Fibroblast of peridontal ligament (primary cell): ENCODE measurements around the gene FAM171A1.
A peak's percentile ranks its signal among the peaks of the same experiment; 100 is the strongest.

ENCODE experiments used
- DNase-seq: peaks from one replicate; pipeline ENCODE4 v3.0.0-alpha.2; 2010; ENCODE audit errors: extremely low read depth

The FAM171A1 gene

GRCh38 chr10:15244635-15245197, 126.4 kb downstream of the FAM171A1 start:
- no peak for DNase-seq

- no peak for DNase-seq
Measured at GRCh38 chr10:15242261-15242840, 128.7 kb downstream of the FAM171A1 start.

DNA sequence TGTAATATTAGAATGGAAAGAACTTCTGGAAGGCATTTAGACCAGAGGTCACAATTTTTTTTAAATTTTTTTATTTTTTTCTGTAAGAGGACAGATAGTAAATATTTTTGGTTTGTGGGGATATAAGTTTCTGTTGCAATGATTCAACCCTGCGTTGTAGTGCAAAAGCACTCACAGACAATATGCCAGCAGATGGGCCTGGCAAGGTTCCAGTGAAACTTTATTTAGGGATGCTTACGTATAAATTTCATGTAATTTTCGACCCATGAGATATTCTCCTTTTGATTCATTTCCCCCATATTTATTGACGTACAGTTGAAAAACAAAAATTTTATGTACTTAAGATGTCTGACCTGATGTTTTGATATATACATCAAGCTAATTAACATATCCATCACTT, 129.8 kb downstream of the FAM171A1 start:
- DNase-seq, result no peak

GRCh38 chr10:15238555-15239335, 132.3 kb downstream of the FAM171A1 start:
- peak; percentile 54 for DNase-seq

DNA sequence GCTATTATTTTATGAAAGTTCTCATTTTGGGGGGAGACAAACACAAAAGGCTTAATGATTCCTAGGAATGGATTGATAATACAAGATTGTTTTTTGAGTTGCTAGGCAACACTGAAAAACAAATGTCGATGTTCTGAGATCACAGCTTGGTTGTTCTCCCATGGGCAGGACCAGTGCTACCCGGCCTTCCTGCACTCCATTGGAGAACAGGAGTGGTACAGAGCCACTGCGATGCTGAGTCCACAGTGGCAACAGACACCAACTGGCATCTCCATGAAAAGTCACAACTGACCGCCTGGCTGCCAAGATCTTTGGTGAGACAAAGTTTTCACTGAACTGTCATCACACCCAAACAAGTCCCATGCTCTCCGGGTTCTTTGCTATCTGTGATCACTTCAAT, 133.7 kb downstream of the FAM171A1 start:
- peak; percentile 82 for DNase-seq

GRCh38 chr10:15236340-15236739, 134.7 kb downstream of the FAM171A1 start:
- DNase-seq, result no peak

- DNase-seq, result no peak
Measured at GRCh38 chr10:15232279-15232678, 138.8 kb downstream of the FAM171A1 start.

DNA sequence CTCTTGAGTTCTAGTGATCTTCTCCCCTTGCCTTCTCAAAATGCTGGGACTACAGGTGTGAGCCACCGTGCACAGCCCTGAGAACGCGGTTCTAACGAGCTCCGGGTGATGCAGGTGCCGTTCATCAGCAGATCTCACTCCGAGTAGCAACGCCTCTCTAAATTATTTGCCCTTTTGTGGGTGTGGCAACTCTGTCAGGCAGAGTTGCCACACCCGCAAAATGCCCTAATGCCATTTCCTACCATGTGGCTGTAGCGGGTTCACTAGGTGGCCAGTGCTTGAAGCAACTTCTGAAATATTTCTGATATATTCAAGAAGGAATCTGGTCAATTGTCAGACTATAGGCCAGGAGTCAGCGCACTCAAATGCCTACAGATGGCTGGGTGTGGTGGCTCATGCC, 139.7 kb downstream of the FAM171A1 start:
- no peak for DNase-seq

DNA sequence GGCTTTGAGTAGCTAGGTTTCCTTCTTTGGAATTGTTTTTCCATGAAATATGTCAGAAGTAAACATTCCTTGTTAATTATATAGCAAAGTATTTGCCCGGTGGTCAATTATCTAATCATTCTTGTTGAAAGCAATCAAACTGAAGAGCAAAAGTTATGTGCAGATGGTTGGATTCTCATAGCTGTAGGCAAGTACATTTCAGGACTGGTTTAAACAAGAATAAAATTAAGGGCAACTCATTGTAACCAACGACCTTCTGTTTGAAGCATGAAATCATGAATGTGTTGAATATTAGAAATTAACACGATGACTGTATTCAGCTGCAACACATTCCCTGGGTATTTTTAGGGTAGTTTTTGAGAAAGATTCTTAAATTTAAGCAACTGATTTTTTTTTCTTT, 140.8 kb downstream of the FAM171A1 start:
- DNase-seq, result peak; percentile 47

DNA sequence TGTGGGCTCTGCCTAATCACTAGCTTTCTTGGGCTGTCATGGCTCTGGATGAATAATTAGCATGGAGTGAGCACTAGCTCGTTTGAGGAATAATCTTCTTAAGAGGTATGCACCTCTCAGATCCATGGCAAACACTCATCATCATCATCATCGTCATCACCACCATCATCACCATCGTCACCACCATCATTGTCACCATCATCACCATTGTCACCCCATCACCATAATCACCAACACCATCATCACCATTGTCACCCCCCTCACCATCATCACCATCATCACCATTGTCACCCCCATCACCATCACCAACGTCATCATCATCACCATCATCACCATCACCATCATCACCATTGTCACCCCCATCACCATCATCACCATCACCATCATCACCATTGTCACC, 141.8 kb downstream of the FAM171A1 start:
- DNase-seq, result no peak

DNA sequence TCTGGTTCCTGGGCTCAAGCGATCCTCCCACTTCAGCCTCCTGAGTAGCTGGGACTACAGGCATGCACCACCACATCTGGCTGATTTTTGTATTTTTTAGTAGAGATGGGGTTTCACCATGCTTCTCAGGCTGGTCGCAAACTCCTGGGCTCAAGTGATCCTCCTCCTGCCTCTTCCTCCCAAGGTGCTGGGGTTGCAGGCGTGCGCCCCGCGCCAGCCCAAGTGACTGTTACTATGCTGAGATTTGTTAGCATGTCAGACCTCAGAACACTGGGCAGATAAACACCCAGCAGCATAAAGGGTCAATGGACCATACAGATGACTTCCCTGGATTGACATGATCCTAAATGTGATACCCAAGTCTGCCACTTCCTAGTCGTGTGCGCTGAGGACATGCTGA, 142.7 kb downstream of the FAM171A1 start:
- no peak for DNase-seq

DNA sequence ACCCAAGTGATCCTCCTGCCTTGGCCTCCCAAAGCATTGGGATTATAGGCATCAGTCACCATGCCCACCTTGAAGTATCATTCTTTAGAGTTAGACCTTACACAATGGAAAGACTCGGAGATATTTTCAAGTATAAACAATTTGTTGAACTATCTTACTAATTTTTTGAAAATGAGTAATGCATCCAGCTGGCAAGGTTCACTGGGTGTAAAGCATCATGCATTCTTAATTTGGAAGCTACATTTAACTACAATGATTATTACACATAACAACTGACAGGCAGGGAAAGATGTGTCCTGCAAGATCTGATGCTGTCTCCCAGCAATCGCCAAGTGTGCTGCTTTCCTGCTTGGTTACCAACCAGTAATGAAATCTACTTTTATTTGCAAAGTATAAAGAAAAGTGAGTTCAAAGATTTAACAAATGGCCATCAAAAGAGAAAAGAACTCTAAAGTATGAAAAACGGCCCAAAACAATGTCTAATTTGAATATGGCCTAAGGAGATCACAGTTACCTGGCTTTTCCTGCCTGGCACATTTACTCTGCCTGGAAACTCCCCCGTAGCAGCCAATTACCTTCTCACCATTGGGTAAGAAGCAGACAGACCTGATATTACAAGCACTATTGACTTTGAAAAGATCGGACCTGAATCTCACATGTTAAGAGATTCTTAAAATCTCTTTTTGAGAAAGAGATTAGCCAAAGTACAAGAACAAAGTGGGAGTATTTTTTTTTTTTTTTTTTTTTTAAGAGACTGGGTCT, 143.3 kb downstream of the FAM171A1 start:
- DNase-seq, result peak; percentile 66

DNA sequence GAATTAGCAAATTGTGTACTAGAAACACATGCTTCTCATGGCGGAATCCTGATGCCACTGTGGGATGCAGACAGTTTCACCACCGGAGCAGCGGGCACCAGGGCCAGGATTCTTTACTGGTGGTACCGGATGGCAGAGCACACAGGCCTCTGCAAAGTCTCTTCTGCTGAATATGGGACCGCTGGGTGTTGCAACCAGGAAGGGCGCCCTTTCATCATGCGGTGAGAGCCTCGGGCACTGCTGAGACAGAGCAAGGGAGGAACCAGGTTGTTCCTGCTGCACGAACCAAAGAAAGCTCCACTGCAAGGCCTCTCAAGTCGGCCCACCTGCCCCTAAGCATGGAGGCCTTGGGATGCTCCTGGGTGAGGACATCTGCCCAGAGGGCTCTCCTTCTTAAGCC, 145.6 kb downstream of the FAM171A1 start:
- DNase-seq, result no peak

DNA sequence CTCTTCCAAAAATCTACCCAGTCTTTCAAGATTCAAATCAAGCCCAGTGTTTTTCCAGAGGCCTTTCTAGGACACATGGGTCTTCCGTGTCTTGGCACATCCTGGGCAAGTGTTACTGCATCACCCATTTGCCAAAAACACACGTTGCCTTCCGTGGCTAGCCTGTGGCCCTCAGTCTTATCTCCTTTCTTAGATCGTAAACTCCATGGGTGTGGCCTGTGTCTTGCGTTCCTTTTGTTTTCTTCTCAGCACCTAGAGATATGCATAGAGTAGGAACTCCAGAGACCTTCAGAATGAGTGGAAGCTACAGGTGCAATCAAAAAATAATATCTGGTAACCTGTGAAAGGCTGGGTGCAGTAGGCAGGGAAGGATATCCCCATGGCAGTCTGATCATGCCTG, 146.1 kb downstream of the FAM171A1 start:
- no peak for DNase-seq

- peak; percentile 70 for DNase-seq
Measured at GRCh38 chr10:15223174-15223573, 147.9 kb downstream of the FAM171A1 start.

DNA sequence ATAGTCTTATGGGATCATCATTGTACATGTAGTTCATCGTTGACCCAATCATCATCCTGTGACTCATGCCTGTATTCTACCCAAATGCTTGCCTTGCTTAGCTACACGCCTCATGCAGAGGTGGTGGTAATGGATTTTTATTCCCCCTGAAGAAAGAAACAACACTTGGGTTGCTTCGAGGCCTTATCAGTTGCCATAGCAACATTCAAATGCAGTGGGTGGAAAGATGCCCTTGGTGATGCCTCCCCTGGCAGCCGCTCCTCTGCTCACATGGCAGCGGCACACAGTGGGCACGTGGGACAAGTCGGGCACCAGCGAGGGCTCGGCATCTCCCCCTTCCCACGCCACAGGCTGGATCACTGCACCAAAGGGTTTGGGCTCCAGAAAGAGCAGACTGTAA, 148.6 kb downstream of the FAM171A1 start:
- DNase-seq, result no peak

- DNase-seq, result no peak
Measured at GRCh38 chr10:15220445-15220844, 150.6 kb downstream of the FAM171A1 start.

DNA sequence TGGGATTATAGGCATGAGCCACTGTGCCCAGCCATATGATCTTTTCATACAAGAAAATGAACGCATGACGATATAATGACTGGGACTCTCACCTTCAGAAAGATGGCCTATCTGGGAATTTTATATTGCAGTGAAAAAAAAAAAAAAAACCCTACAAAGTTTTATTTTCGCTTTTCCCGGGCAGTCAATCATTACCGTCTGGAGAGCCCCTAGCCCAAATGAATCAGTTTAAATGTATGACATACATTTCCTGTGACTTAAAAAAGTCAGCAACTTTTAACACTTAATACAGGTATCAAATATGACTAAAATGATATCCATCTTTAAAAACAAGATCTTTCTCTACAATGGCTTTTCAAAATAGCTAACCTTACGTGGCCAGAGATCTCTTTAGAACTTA, 154.4 kb downstream of the FAM171A1 start:
- no peak for DNase-seq

DNA sequence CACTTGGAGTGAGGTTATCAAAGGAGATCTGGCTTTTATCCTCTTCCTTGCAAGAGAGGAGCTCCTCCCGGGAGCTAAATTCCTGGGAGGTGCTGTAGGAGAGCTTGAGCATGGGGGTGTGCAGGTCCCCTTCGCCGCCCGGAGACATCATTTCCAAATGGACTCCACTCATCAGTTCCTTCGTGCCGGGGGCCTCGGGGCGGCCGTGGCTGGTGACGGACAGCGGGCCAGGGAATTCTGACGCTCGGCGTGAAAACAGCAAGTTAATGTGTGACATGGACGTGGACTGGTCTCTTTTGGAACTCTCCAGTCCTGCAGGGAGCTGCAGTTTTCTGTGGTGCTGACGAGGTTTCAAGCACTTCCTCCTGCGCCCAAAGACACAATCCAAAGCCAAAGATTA, 156.9 kb downstream of the FAM171A1 start:
- no peak for DNase-seq

DNA sequence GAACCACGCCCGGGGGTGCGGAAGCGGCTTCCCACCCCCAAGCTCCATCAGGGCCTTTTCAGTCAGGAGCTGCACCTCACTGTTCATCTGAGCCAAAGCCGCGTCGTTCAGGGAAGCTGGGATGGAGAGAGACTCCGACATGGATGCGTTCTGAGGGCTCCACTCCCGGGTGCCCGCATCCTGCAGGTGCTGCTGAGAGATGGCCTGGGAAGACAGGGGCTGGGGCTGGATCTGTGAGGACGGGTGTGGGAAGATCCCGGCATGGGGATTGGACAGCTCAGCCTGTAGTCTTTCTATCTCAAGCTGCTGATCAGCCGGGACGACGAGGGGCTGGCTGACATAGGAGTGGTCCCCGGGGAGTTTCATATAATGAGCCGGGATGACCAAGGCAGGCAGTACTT, 157.6 kb downstream of the FAM171A1 start:
- DNase-seq, result no peak

- peak; percentile 89 for DNase-seq
Measured at GRCh38 chr10:15211464-15211979, 159.6 kb downstream of the FAM171A1 start.

DNA sequence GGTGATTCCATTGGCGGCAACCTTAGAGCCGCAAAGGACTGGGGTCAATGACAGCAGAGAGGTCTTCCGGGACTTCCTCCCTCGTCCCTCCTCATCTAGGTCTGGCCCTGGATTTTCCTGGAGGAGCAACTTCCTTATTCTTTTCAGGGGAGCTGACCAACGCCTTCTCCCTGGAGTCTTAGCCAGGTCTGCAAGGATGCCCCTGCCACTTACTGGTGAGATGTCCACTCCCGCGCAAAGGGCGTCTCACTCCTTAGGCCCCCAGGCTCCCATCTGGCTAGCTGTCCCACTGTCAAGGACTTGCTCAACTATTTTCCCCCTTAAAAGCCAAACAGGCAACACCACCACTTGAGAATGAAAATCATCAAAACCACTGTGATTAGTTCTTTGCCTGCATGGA, 160.6 kb downstream of the FAM171A1 start:
- no peak for DNase-seq
